HG03378 (cell line): ENCODE measurements around the gene MBNL1.

Experiments used
- ATAC-seq: cut with Tn5 transposase; IDR thresholded peaks from one replicate; pipeline ENCODE4 v1.9.1; 2021; ENCODE audit warnings: mild to moderate bottlenecking, moderate library complexity; ENCODE audit not compliant: unreplicated experiment

MBNL1 gene

DNA sequence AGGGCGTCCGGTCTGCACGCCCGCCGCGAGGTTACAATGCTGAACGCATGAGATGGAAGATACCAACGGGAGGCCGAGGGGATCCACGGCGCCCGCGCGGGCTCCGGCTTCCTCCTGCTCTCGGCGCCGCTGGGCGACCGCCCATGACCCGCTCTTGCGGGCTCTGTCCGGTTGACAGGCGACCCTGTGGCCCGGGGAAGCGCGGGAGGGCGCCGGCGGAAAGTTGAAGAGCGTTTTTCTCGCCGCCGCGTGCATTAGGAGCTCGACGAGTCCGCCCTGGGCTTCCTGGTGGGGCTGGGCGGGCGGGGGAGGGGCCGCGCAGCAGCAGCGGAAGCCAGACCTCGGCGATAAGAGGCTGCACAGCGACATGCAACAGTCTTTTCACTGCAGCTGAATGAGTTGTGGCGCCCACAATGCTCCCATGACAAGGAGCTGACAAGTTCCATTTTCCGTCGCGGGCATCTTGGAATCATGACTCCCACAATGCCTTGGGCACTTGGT, at the start of gene MBNL1:
TSS of gene MBNL1 (plus strand) at position 375 of the 501 bp plus-strand sequence. CDS start 31,265 bp downstream, outside the sequence.
- ATAC-seq: peak; percentile 53

DNA sequence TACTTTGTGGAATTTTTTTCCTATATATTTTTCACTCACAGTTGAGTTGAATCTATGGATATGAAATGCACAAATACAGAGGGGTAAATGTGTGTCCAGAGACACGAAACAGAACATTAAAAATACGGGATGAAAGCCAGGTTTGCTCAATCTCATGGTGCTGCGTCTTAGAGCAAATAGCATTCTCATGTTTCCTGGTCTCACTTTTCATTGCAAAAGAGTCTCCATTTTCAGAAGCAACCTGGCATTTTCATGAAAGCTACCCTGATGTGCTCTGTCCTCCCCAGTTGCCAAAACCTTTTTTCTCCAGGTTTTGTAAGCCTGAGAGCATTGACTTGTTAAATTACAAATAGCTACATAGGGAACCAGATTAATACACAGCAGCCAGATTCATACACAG, 49.5 kb upstream of the MBNL1 start:
- no peak for ATAC-seq

DNA sequence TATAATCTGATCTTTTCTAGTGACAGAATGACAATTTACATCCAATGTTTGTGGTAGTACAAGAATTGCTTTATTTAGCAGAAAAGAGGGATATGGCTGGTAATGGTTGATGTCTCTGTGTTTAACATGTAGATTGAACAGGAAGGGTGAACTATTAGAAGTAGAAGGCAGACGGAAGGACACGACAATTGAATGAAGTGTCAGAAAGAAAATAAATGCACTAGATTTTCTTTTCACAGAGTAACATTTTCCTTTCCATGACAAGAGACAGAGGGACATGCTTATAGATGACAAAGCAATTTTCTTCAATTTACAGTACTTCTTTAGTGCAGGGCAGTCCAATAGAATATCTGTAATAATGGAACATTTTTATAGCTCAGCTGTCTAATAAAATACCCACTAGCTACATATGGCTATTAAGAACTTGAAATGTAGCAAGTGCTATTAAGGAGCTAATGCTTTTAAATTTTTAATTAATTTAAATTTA, 48.9 kb upstream of the MBNL1 start:
- ATAC-seq: no peak

GRCh38 chr3:152222327-152222726, 46.4 kb upstream of the MBNL1 start:
- no peak for ATAC-seq

DNA sequence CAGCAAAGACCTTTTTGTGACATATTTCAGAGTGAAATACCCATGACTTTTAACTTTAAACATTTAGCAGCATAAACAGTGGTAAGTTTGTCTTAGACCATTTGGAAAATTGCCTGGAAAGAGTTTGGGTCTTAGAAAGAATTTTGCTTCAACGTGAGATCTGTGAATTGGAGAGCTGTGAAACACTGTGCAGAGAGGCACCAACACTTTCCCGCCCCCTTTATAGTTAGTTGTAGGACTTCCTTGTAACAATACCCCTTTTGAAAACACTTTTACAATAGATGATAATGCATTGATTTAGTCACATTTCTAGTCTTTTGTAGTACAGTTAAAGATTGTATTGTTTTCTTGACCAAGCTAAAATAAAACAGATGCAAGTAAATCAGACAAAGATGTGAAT, 43.5 kb upstream of the MBNL1 start:
- no peak for ATAC-seq

DNA sequence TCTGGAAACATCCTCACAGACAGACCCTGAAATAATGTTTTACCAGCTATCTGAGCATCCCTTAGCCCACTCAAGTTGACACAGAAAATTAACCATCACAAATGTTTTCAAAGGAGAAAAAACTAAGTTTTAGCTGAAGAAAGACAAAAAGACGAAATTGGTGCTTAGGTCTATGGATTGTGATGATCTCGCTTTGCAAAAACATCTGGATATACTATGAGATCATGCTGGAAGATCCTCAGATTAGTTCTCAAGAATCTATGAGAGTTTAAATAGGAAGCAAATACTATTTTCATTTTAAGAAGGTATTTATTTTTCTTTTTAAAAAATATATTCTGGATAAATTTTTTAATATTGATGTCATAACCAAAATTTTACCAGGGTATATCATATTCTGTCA, 42.6 kb upstream of the MBNL1 start:
- ATAC-seq: no peak

DNA sequence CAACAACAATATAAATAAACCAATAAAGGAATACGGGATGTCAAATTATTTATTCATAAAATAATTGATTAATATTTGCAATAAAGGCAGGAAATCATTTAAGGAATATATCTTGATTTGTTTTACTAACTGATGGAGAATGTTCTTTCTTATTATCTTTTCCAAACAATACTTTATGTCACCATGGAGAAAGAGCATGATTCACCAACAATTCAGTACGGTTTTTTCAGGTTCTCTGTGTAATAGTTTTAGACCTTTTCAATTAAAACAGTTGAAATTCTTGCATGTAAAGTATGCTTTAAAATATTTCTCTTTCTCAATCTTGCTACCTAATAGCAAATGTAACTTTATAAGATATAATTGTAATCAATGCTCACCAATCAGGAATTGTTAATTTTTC, 41.7 kb upstream of the MBNL1 start:
- no peak for ATAC-seq

- no peak for ATAC-seq
Measured at GRCh38 chr3:152229692-152230091, 39.0 kb upstream of the MBNL1 start.

GRCh38 chr3:152230370-152230769, 38.4 kb upstream of the MBNL1 start:
- no peak for ATAC-seq

DNA sequence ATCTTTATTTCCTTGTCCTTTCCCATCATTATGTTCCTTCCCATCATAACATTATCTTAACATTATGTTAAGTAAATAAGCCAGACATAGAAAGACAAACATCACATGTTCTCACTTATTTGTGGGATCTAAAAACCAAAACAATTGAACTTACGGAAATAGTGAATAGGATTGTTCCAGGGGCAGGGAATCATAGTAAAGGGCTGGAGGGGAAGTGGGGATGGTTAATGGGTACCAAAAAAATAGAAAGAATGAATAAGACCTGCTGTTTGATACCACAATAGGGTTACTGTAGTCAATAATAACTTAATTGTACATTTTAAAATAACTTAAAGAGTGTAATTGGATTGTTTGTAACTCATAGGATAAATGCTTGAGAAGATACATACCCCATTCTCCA, 36.7 kb upstream of the MBNL1 start:
- ATAC-seq: no peak

DNA sequence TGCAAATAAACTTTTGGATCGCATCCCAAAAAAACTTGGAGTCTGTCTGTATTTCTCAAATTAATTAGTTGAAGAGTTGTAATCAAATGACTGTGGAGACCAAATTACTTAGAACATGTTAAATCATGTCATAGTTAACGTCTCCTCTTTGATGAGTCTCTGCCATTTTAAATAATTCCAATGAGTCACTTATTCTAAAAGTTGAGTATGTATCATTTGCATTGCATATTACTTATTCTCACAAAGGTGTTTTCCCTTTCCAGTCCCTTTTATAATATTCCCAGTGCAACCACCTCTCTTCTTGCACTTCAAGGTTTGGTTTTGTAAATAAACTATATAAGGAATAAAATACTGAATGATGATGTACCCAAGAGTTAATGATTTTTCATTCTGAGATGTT, 36.0 kb upstream of the MBNL1 start:
- no peak for ATAC-seq

DNA sequence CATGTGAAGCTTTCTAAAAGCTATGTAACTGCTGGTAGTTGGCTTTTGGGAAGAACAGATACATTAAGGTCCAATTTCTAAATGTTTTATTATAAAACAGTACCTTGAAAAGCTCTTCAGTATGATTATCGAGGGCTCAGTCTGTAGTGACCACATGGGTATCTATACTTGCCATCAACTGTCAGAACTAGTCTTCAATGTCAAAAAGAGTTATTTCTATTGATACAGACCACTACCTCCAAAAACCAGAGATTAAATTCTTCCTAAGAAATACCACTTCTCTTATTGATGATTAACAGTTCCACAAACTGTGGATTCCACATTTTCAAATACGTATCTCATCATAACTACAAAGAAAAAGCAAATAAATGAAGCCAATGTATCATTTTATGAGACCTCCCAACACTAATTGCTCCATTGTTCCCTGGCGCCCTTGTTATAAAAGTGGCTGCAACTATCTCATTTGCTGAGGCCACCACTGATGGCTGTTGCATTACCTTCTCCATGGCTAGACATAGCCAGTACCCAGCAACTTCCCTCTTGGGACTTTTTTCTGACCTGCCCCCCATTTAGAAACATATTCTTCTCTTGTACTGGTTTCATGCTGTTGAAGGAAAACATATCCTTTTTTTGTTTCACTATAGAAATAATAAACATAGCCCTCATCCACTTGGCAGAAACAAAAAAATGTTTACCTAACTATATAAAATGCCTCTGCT, 33.9 kb upstream of the MBNL1 start:
- no peak for ATAC-seq

GRCh38 chr3:152235709-152236298, 32.9 kb upstream of the MBNL1 start:
- ATAC-seq: peak; percentile 46

DNA sequence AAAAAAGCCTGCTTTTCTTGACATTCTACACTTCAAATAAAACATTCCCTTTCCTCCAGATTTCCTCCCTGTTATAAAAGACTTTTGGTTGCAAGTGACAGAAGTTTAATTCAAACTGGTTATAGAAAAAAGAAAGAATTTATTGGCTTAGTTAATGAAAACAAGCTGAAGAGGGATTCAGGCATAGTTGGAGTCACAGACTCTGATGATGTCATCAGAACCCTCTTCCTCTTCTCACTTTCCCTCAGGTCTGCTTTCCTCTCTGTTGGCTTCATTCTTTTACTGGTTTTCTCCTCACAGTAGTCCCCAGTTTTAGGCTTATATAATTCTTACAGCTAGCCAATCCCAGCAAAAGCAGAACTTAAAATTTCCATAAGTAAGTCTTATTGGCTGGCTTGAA, 32.0 kb upstream of the MBNL1 start:
- ATAC-seq: no peak

DNA sequence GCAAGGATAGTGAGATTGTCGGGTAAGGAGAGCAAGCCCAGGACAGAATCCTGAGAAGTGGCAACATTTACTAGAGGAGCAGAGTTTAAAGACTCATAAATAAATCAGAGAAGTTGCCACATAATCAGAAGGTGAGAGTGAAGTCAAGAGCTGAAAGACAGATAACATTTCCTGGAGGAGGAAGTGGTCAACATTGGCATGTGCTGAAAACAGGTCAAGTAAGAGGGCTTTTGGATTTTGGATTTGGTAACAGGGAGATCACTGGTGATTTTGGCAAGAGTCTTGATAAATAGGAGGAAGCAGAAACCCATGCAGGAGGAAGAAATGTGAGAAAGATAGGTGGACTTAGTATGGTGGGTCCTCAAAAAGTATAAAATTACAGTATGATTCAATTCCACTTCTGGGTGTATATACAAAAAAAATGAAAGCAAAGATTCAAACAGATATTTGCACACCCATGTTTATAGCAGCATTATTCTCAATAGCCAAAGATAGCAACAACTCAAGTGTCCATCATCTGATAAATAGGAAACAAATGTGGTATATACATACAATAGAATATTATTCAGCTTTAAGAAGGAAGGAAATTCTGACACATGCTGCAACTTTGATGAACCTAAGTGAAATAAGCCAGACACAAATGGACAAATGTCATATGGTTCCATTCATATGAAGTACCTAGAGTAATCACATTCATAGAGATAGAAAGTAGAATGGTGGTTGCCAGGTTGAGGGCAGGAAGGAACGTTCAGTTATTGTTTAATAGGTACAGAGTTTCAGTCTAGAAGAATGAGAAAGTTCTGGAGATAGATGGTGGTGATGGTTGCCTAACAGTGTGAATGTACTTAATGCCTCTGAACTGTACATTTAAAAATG, 27.3 kb upstream of the MBNL1 start:
- peak; percentile 64 for ATAC-seq

- peak; percentile 60 for ATAC-seq
Measured at GRCh38 chr3:152243301-152243711, 25.4 kb upstream of the MBNL1 start.

DNA sequence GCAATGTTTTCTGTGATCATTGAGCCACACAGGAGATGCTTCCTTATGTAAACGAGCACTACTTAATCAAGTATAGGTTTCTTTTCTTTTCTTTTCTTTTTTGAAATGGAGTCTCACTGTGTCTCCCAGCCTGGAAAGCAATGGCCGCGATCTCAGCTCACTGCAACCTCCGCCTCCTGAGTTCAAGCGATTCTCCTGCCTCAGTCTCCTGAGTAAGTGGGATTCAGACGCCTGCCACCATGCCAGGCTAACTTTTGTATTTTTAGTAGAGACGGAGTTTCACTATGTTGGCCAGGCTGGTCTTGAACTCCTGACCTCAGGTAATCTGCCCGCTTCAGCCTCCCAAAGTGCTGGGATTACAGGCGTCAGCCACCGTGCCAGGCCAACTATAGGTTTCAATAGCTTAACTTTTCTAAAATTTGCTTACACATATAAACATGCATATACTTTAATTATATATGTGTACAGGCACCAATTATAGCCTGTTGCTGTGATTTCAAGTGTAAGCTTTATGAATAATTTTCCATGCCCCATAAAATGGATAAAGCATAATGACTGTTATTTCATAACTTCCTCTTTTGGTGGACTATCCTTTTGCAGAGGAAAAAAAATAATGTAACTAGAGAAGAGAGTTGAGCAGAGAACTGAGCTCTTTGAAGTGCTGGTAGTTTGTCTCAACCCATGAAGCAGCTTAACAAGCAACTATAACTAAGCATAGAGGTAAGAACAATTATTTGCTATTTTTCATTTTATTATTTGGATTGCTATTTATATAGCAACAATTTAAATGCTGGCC, 24.8 kb upstream of the MBNL1 start:
- ATAC-seq: peak; percentile 37

GRCh38 chr3:152244517-152244888, 24.2 kb upstream of the MBNL1 start:
- ATAC-seq: no peak

DNA sequence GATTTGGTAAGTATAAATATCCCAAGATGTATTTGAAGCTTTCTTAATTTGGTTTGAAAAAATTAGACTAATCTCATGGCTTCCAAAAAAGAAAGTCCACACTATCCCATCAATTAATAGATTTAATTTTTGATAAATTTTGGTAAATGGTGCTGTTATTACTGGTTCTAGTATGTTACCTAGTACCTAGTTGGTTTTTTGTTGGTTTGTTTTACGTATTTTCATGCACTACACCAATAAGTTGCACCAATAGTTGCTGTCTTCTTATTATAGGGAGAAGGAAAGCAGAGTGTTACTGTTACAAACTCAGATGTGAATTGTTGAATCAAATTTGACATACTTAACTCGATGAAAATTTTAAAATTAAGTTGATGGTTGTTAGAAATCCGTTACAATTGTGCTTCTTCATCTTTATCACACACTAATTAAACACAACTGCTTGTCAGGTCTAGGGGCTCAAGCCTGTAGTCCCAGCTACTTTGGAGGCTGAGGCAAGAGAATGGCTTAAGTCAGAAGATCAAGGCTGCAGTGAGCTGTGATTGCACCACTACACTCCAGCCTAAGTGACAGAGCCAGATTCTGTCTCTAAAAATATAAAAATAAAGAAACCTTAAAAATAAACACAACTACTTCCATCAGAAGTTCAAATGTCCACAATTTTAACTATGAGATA, 23.1 kb upstream of the MBNL1 start:
- no peak for ATAC-seq

DNA sequence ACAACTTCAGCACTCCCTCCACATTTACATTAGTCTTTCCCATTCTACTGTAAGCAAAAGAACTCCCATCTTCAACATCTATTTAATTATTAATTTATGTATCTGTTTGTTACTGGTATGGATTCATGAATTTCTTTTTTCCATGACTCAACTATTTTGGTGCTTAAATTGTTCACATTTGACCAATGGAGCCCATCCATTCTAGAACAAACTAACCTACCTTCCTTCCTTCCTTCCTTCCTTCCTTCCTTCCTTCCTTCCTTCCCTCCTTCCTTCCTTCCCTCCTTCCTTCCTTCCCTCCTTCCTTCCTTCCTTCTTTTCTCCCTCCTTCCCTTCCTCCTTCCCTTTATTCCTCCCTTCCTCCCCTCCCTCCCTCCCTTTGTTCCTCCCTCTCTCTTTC, 16.8 kb upstream of the MBNL1 start:
- ATAC-seq: no peak
